DMS 273 (cell line): Measurements from ENCODE around the gene NFIA.
A peak's percentile ranks its signal among the peaks of the same experiment; 100 is the strongest.

Experiments
- DNase-seq: peaks from one replicate; lab custom pipeline; 2025; ENCODE audit not compliant: unreplicated experiment; lab: John Stamatoyannopoulos, UW

NFIA gene

DNA sequence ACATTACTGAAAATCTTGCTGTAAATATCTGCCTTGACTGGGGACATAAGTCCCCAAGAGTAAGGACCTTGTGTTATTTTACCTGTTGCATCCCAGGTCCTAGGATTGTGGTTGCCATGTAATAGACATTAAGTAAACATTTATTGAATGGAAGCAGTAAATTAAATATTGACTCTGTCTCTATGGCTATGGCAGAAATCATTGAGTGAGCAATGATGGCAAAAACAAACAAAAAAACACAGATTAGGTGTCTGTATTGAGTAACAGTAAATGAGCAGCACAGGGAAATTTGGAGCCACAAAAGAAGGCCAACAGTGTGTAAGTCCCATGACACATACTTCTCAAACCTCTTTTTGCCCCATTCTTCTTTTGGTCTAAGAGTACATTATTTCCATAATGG lies 240.4 kb downstream of the NFIA start:
- no peak for DNase-seq

DNA sequence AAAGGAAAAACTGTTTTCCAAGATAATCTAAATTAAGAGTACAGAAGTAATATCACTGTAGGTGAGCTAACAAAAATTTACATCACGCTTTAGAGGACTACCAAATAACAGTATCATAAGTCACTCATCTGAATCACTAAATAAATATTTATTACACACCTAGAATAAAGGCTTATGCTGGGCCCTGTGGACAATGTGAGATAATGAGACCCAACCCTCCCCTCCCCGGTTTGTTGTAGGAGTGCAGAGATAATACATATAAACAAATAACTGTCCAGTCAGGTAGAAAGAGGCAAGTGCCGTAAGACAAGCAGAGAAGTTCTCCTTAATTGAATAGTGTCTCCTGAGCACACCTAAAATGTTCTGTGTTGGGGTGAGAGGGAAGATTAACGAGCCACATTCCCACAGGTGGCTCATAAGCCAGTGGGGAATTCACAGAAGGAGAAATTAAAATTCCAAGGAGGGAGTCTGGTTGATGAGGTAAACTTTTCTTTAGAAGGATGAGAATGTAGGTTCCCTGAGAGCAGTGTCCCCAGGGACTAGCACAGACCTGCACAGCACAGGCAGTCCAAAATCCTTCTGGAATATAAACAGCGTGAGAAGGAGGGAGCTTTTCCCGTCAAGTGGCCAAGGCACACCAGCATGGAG lies 241.4 kb downstream of the NFIA start:
- no peak for DNase-seq

DNA sequence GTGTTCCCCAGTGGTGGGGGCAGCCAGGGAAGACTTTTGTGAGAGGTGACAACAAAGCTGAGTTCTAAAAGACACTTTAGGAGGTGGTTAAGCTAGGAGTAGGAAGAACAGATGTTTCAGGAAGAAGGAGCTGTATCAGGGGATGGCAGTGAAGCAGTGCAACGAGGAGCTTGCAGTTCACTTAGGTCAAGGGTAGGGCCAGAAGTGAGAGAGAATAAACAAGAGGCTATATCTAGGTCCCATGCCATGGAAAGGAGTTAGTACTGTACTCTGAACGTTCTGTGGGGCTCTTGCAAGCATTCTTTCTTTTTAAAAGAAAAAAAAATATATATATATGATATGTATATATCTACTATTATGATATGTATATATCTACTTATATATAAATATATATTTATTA lies 244.4 kb downstream of the NFIA start:
- DNase-seq, result no peak

DNA sequence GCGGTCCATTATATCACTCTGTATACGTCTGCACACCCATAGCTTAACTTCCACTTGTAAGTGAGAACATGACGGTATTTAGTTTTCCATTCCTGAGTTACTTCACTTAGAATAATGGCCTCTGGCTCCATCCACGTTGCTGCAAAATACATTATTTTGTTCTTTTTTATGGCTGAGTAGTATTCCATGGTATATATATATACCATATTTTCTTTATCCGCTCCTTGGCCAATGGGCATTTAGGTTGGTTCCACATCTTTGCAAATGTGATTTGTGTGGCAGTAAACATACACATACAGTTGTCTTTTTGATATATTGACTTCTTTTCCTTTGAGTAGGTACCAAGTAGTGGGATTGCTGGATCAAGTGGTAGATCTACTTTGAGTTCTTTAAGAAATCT lies 245.1 kb downstream of the NFIA start:
- no peak for DNase-seq

DNA sequence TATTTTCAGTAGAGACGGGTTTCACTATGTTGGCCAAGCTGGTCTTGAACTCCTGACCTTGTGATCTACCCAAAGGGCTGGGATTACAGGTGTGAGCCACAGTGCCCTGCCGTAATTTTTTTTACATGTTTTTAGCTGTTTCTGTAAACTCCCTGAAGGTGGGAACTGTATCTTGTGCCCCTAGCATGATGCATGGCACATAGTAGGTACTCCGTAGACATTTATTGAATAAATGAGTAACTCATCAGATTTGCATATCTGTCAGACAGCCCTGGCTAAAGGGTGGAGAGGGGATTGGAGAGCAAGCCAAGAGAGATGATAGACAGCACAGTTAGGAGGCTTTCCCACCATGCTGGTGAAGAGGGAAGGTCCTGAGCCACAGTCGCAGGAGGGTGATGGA lies 247.2 kb downstream of the NFIA start:
- no peak for DNase-seq

DNA sequence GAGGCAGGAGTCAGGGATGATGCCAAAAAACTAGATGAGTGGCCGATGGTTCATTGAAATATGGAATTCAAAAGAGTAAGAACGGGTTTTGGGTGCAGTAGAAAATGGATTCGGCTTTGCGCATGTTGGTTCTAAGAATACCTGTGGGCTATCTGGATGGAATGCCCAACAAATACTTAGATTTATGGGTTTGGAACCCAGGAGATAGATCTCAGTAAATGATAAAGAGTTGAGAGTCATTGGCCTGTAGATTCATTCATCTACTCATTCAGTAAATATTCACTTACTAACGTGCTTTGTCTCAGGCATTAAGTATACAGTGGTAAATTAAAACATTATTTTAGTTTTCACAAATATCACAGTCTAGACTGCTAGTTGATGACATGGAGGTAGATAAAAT lies 247.7 kb downstream of the NFIA start:
- no peak for DNase-seq

DNA sequence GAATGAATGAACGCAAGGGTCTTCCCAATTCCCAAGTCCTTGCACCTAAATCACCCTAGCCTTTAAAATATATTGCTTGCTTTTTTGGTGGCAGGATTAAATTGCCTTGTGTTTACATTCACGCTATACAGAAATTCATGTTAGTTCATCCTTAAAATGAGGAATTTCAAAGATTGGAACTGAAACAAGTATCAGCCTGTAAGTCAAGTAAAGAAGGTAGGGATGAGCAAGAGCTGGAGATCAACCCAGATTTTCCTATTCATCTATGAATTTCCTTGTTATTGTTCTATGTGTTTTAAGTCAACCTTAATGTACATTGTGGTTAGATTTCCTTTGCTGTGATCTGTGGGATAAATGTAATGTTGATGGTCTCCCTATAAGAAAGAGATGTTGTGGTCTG lies 248.2 kb downstream of the NFIA start:
- DNase-seq, result no peak

DNA sequence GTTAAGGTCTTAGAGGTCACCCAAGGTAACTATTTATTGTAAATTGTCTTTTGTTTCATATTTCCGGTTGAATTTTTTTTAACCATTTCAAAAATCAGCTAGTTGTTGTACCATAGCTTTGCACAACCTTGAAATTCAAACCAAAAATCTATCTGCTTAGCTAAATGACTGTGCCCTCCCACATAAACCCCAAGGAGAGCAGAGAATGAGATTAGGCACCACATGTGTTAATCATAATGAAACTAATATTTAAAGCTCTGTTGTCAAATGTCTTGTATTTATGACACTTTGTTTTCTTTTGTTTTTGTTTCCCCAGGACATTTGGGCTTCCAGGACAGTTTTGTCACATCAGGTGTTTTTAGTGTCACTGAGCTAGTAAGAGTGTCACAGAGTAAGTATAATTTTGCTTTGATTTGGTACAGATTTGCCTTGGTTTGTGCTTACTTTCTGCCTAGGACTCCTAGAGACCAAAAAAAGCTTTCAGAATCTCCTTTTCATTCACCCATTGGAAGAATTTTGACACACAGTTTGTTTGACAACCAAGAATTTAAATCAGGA lies 249.9 kb downstream of the NFIA start:
- DNase-seq, result no peak

DNA sequence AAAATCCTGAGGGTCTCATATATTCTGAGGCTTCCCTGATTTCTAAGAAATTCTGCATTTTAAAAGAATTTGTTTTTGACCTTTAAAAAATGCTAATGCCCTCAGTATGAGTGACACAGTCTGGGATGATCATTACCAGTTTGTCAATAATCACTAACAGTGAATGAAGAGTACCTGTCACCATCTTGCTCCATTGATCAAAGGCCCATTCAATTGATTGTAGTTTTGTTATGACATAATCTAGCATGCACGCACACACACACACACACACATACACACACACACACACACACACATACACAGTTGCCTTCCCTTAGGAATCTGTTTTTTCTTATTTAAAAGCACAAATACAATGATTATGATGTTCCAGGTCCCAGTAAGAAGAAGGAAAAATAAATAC lies 250.4 kb downstream of the NFIA start:
- DNase-seq, result no peak

DNA sequence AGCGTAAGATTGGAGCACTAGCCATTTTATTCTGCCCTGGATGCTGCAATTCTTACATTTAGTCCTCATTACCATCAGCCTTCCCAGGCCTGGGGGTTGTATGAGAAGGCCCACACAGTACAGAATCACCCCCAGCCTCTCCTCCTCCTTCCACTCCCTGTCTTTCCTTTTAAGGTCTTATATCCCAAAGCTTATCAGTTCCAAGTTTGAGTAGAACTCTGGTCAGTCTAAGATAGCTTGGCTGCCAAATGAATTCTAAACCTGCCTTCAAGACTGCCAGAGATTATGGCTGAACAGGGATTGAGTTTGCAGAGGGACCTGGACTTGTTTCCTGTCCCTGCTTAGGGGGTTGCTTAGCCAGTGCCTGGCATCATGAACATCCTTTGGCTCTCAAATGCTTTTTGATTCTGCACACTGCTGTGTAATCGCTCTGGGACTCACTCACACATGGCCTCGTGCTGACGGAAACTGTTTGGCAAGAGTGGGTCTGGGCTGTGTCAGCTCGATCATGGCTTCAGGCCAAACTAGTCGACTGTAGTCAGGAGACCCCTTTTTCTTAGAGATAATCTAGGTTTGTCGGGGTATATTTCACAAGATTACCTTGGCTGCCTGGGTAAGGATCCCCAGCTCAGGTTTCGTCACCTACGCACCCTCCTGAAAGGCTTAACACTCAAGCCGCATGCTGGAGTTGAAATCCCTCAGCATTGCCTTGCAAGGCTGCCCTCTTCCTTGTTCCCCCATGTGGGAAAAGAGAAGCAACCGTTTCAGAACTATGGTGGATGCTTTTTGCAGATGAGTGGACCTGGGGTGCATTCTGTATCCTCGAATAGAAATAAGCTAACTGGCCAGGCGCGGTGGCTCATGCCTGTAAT lies 252.6 kb downstream of the NFIA start:
- no peak for DNase-seq

DNA sequence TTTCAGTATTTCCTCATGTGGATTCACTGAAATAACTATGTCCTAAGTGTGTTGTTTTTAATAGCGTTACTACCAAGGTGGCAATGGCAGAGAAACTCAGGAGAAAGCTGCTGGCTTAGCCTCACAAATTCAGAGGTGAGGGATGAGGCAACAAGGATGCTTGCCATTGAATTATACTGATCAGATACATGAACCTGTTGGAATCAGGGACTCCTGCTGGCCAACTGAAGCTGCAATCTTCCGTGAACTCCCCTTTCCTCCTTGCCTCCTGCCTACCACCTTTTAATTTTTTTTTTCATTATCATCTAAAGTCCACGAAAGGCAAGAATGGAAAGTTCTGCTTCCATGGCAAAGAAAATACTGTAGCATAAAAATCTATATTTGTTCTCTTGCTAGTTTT lies 254.7 kb downstream of the NFIA start:
- DNase-seq, result peak; percentile 30

DNA sequence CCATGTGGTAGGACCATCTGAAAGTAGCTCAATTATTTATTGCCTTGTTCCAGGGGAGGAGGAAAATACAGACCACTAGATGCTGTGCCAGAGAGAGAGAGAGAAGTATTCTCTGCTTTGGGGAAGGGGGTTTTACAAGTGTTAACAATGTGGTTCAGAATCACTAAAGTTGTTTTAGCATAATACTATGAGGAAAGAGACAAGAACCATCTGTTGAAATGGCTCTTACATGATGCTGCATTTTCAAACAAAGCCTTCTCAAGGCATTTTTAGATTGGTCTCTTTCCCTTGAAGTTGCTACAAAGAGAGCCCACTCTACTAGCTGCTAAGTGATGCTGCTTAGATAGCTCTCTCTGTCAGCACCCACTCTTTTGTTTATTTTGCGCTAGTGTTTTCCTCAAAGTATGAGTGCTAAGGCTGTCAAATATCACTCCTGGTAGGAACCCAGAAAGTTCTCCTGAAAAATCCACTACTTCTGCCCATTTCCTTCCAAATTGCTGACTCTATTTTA lies 255.1 kb downstream of the NFIA start:
- DNase-seq, result peak; percentile 28

DNA sequence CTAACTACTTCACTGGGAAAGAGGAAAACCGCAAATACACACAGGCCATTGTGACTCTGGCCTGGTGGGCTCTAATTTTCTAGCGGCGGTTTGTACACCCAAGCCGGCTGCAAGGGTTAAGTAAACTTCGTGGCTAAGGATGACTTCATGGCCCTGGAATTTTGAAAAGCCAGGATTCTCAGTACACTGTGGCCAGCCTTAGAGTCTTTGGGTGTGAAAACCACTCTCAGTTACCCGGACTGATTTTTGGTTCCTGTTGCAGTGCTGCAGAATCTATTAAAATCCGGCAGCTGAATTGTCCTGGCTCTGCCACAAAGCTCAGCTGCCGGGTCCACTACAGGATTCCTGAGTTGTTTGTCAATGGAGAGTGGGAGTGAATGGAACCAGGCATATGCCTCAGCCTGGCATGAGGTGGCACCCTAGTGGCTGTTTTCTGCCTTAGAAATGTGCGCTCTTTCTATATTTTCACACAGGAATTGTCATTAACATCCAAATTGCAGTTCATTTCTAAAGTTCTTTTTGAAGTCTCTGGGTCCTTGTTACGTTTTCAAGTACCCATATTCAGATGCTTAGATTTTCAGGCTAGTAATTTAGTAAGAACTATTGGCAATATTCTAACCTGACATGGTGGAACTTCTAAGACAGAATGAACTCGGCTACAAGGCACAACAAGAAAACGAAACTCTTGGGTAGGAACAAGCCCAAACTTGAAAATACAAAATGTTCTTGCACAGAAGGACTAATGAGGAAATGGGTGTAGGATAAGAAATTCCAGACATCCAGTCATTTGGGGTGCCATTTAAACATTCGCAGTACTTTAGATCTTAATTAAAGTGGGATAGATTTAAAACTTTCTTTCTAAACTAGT lies 255.9 kb downstream of the NFIA start:
- peak; percentile 87 for DNase-seq

DNA sequence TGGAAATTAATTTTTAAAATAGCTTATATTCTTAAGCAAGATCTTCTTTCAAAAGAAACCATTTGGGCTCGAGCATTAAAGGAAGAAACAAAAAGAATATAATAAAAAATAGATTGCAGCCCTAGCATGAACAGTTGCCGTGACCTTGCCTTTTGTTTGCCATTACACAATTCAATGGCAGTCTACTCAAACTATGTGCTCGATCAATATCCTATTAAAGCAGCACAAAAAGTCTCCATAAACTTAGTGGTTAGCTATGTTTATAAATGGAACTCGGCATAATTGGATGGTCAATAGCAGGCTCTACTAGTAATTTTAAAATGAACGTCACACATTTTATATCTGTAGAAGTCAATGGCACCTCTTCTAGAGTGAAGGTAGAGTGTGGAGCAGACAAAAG lies 256.5 kb downstream of the NFIA start:
- DNase-seq, result no peak

DNA sequence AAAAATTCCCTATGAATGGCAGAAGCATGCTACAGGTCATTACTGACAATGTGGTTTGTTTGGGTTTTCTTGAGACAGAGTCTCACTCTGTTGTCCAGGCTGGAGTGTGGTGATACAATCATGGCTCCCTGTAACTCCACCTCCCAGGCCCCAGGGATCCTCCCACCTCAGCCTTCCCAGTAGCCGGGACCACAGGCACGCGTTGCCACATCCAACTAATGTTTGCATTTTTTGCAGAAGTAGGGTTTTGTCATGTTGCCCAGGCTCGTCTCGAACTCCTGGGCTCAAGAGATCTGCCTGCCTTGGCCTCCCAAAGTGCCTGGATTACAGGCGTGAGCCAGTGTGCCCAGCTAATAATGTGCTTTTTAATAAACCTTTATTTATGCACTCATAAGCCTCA lies 259.1 kb downstream of the NFIA start:
- no peak for DNase-seq

DNA sequence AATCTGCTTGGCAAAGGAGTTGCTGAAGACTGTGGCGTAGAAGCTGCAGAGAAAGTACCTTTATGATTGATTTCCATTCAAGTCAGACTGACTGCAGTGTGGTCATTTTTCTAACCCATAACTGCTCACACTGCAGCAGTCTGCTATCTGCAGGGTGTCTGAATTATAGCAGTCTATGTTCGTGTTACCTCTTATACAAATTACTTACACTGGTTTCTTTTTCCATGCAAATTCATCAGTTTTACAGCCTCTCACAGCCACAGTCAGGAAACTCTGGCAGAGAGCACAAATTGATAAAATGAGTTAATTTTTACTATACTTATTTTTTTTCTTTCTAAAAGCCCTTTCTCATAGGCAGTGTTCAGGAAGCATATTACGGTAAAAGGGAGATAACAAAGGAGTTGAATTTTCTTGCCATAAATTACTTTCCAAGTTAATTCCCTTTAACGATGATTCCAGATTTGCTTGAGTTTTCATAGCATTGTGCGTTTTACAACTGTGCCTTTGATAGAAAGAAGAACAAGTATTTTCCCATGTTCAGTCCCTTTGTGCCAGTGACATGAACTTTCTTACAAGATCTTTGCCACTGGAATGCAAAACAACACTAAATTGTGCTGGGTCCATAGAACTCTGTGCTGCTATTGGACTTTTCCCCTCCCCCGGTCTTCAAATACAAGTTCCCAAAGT lies 261.5 kb downstream of the NFIA start:
- no peak for DNase-seq

DNA sequence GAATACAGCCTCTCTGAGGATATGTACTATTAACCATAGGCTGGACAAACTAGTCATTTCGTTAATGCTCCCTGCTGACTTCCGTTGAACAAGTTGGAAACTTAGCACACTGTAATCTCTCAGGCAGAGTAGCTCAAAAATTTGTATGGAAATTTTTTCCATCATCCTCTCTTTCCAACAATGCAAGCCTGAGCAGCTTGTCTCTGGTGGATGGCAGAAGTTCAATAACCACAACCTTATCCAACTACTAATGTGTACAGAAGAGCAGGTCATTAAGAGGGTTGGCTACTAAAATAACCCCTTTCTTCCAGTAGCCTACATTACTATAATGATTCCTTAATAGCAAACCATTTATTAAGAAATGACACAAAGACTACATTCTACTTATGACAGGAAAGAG lies 262.3 kb downstream of the NFIA start:
- no peak for DNase-seq

DNA sequence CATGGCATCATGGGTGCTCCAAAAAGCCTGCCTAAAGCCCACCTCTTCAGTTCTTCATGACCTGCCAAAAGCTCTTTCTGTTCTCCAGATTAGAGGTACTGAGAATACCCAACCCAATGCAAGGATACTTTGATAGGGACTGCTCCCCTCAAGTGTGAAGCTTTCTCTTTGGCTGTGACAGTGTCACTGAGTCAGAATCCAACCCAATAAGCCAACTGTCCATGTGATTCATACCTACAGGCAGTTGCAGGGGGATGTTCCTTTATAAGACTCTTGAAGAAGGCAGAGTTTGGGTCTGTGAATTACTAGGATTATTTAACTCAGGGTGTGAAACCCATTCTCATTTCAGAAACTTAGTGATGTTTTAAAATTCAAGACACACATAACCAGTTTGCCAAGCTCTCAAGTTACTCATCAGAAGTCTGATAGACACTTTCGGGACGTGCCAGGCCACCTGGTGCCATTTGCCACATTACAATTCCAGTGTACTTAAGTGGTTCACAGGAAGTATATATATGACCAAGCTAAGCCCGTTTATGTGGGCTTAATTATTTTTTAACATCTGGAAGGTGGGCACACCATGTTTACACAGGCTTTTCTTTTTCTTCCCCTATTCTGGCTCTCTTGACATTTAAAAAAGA lies 265.8 kb downstream of the NFIA start:
- peak; percentile 63 for DNase-seq

DNA sequence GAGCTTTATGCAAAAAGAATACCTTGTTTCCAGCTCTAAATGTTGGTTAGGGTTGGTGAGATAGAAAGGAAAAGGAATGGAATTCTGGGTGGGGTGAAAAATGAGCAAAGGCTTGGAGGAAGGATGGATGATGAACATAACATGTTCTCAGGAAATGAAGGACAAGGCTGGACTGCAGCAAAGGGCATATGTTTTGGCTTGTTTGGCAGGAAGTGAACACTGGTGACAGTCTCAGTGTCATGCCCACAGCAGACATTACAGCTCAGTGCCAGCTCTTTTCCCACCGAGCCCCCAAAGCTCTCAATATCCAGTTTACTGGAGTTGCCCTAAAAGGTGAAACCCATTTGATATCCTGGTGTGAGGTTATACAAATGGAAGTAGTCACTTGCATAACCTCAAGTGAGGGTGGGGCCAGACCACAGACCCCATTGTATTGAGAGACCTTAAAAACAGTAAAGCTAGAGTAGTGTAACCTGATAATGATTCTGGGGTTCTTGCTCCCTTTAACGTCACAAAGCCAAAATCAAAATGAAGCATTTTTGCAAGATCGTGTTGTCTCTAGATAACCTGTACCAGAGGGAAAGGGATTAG lies 270.6 kb downstream of the NFIA start:
- DNase-seq, result no peak
